Measurements from ENCODE around the gene NINJ2.

Gene NINJ2

GRCh38 chr12:597926-598568 is 65.2 kb downstream of the NINJ2 start:
- TF ChIP-seq GATA2 (IDR thresholded peaks at IDR 0.05; ENCODE audit: low read depth, low read length): no peak
- TF ChIP-seq GATA3 (IDR thresholded peaks at IDR 0.05; ENCODE audit: low read depth, low read length): no peak

DNA sequence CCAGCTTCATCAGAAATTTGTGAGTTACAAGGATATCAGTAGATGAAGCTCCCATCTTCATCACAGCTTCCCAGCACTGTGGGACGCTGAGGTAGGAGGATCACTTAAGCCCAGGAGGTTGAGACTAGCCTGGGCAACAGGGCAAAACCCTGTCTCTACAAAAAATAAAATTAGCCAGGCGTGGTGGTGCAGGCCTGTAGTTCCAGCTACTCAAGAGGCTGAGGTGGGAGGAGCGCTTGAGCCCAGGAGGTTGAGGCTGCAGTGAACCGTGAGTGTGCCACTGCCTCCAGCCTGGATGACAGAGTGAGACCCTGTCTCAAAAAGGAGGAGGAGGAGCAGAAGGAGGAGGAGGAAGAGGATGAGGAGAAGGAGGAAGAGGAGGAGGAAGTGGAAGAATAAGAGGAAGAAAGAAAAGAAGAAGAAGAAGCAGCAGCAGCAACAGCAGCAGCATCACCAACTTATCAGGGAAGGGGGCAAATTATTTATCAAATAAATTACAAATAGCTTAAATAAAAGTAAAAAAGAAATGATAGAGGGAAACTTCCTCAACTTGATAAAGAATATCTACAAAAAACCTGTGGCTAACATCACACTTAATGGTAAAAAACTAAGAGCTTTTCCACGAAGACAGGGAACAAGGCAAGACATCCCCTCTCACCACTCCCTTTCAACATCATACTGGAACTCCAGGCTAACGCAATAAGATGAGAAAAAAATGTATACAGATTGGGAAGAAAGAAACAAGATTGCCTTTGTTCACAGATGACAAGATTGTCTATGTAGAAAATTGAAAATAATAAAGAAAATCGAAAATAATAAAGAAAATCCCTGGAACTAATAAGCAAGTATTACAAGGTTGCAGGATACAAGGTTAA is 69.6 kb downstream of the NINJ2 start:
- TF ChIP-seq GATA2 (IDR thresholded peaks at IDR 0.05; ENCODE audit: low read depth, low read length) (no peak), GATA3 (IDR thresholded peaks at IDR 0.05; ENCODE audit: low read depth, low read length) (no peak)

- TF ChIP-seq GATA2 (IDR thresholded peaks at IDR 0.05; ENCODE audit: low read depth, low read length) (no peak), GATA3 (IDR thresholded peaks at IDR 0.05; ENCODE audit: low read depth, low read length) (no peak)
Measured at GRCh38 chr12:592024-592505, 71.2 kb downstream of the NINJ2 start.

DNA sequence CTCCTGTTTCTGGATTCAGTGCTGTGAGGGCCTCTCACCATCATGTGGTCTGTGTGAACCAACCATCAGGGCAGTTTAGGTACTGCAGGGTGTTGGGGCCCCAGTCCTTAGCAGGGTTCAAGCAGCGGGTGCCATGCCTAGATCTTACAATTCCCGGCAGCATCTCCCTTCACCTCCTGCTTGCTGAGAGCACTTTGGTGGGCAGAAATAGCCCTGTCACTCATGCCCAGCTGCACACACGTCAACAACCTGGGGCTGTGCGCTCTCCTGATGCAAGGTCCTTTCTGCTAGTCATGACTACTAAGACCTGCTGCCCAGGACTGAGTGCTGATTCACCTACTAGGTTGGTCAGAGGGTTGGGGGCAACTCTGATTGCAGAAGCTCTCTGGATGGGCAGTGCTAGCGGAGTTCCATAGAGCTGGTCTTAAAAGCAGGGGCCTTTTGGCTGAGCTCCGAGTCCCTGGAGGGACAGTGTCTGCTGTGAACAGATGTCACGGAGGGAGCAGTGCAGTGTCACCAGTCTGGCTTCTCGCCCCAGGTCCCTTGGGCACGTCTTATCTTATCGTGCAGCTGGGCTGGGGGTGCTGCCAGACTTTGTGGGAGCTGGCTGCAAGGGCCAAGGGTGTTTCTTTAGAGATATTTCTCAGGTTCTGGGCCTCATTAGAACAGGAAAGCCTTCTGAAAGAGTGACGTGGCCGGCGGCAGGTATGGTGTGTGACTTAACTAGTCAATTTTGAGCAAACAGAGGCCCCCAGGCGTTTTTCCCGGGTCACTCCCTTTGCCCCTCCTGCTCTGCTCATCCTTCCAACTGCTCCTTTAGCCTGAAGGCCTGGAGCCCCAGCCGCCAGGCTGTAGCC is 71.8 kb downstream of the NINJ2 start:
- TF ChIP-seq GATA2 (IDR thresholded peaks at IDR 0.05; ENCODE audit: low read depth, low read length): peak; percentile 97
- peak; percentile 76 for TF ChIP-seq GATA3 (IDR thresholded peaks at IDR 0.05; ENCODE audit: low read depth, low read length)

DNA sequence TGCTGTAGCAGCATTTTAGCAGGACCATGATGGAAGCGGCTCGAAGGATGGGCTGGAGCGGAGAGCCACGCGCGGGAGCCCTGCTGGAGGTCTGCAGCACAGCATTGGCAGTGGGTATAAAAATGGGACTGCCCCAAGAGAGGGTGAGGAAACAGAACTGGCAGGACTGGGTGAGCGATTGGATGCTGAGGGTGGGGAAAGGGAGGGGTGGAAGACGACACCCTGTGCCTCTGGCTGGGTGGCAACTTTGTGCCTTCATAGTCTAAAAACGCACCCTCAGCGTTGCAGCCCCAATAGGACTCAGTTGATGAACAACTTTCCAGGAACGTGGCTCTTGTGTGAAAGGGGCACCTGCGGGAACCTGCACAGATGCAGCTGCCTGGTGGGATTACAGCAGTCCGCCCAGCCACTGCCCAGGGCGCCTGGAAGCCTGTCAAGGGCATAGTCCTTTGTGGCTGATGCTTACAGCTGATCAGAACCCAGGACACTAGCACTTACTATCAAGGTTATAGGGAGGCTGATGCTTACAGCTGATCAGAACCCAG is 73.0 kb downstream of the NINJ2 start:
- TF ChIP-seq GATA2 (IDR thresholded peaks at IDR 0.05; ENCODE audit: low read depth, low read length) (no peak), GATA3 (IDR thresholded peaks at IDR 0.05; ENCODE audit: low read depth, low read length) (no peak)

DNA sequence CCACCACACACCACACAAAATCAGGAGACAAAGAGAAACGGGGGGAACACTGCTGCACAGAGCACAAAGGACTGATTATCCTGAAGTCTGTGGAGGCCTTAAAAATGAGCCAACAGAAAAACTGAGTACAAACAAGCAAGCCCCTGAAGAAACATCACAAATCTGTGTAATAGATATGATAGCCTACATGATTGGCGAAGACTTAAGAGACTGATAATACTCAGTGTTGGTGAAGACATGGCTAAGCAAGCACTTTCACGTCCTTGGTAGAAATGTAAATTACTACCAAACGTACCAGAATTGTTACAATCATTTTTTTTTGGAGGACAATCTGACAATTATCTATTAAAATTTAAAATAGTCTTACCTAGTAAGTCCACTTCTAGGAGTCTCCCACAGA is 74.6 kb downstream of the NINJ2 start:
- TF ChIP-seq GATA2 (IDR thresholded peaks at IDR 0.05; ENCODE audit: low read depth, low read length) (no peak), GATA3 (IDR thresholded peaks at IDR 0.05; ENCODE audit: low read depth, low read length) (no peak)

DNA sequence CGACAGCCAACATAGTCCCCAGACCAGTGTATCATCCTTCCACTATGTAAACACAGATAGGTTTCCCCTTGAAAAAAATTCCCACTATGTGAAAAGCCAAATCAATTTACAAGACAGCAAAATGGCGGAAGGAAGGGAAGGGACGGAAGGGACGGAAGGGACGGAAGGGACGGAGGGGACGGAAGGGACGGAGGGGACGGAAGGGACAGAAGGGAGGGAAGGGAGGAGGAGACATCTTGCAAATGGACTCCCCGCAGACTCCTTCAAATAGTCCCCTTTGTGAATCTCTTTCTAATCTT is 75.3 kb downstream of the NINJ2 start:
- no peak for TF ChIP-seq GATA2 (IDR thresholded peaks at IDR 0.05; ENCODE audit: low read depth, low read length)
- TF ChIP-seq GATA3 (IDR thresholded peaks at IDR 0.05; ENCODE audit: low read depth, low read length): no peak

DNA sequence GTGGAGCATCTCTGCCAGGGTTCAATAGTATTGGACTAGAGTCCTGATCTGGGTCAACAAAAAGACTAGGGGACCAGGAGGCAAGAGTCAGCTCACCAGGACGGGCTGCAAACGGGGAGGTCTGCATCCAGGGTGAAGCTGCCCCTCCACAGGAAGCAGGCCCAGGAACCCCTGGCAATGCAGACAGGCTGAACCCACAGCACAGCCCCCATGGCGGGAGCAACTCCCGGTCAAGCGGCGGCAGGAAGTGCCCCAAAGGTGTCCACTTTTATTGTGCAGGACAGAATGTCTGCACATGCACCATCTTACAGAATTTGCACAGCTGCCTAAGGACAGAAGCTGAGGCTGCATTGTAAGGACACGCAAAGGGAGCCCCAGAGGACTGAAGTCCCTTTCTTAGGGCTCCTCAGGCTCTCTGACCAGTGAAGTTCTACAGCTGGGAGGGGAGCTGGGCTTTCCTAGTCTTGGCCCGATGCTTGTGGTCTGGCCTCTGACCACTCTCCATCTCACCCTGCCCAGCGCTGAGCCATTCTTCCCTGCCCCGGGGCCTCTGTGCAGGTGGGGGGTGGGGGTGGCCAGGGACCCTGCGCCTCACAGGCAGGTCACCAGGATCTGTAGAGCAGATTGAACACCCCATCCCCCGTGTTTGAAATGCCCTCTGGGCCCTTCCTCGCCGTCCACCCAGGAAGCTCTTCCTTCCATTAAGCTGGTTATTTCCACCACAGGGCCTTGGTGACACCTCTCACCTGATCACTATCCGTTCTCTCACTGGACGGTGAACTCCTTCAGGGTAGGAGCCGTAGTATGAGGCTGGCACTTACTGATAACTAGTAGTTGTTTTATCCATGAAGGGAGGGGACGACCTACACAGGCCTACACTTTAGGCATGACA is 75.9 kb downstream of the NINJ2 start:
- TF ChIP-seq GATA2 (IDR thresholded peaks at IDR 0.05; ENCODE audit: low read depth, low read length) (no peak), GATA3 (IDR thresholded peaks at IDR 0.05; ENCODE audit: low read depth, low read length) (no peak)

GRCh38 chr12:586318-587071 is 76.8 kb downstream of the NINJ2 start:
- TF ChIP-seq GATA3 (IDR thresholded peaks at IDR 0.05; ENCODE audit: low read depth, low read length) (no peak), GATA2 (IDR thresholded peaks at IDR 0.05; ENCODE audit: low read depth, low read length) (no peak)

DNA sequence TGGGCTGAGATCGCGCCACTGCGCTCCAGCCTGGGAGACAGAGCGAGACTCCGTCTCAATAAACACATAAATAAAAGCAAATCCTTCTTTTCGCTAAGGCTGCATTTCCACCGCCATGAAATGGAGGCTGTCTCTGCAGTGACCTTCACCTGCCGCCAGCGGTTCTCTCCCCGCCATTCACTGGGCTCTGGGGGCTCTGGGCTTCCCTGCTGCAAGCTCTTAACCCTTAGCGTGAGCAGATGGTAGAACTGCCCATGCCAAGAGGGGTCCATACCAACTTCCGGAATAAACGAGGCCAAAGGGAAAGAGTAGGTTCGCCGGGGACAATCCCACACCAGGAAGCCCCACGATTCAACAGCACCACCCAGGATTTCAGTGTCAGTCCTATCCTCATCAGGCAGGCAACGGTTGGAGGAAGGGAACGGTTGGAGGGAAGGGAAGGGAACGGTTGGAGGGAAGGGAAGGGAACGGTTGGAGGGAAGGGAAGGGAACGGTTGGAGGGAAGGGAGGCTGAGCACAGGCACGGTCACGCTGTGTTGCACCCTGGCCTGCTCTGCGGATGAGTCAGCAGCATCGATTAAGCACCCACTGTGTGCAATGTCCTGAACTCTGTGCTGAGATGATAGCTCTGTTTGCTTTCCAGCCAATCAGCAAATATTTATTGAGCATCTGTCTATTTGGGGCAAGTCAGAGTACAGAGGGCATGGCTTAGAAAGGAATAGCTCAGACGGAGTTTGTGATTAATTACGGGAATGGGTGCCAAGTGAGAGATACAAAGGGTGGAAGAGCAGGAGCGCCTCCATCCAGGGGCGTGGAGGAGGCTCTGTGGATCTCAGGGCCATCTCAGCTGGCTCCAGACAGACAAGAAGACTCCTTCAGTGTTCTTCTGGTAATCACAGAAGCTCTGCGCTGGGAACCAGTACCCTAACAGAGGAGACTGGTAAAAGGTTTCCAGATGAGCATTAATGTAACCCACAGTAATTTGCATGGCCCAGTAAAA is 77.9 kb downstream of the NINJ2 start:
- TF ChIP-seq GATA3 (IDR thresholded peaks at IDR 0.05; ENCODE audit: low read depth, low read length) (no peak), GATA2 (IDR thresholded peaks at IDR 0.05; ENCODE audit: low read depth, low read length) (no peak)

- TF ChIP-seq GATA3 (IDR thresholded peaks at IDR 0.05; ENCODE audit: low read depth, low read length): no peak
- TF ChIP-seq GATA2 (IDR thresholded peaks at IDR 0.05; ENCODE audit: low read depth, low read length): no peak
Measured at GRCh38 chr12:583251-583869, 79.9 kb downstream of the NINJ2 start.

All from SH-SY5Y (cell line).